ENCODE data around the gene IL12RB1.

DNA sequence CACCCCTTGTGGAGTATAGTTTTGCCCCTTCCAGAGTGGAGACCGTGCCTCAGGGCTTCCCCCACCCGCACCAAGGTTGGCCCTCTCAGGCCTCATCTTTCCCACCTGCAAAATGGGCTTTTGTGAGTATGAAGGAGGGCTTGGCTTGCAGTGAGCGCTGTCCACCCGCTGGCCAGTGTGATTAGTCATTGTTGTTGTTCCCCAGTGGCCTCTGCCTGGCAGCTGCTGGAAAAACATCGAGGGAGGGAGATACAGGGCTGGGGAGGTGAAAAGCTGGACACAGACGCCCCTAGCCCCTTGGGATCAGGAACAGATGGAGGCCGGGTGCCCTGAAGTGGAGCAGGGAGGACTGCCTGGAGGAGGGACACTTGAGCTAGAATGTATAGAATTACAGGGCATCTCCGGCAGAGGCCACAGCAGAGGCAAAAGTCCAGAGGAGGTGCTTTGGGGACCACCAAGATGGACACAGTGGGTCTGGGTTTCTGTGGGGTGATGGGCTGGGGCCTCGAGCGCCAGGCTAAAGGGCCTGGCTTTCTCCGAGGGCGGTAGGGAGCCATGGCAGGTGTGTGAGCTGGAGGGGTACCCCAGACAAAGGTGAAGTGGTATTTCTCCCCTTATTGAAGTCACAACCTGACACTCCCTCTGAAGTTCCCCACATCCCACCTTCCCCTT lies 3.9 kb upstream of the IL12RB1 start:
- no peak for TF ChIP-seq CTCF (IDR thresholded peaks at IDR 0.05)
- TF ChIP-seq POLR2A (IDR thresholded peaks at IDR 0.05): no peak
